Adrenal gland (tissue), 12 donors: Measurements from ENCODE around the gene PAK5. TPM values are rescaled to one million over a fixed set of nuclear protein-coding genes. Genes with fewer than 3 reads are reported as not detected.

Experiments
- DNase-seq, 7 donors: peaks; one replicate each; pipeline ENCODE4 v3.0.0-alpha.2; 2019 to 2020
- H3K27ac ChIP-seq, 5 donors: fragments of 200-600 bp; sonication (generic) in 4 of 5; 1 replicate in 3 of 5; 2 replicates in 2 of 5; pipeline versions ENCODE4 v1.5.1 to v1.8.0; 2016 to 2020; ENCODE audit warnings: mild to moderate bottlenecking in 1 of 5
- H3K27me3 ChIP-seq: fragments of 200-600 bp; 2 replicates; pipeline ENCODE4 v1.8.0; 2021
- H3K36me3 ChIP-seq, 2 donors: fragments of 200-600 bp; replicated peaks in 1 of 2; 1 replicate in 1 of 2; 2 replicates in 1 of 2; pipeline versions ENCODE4 v1.5.1 to v1.8.0; 2018 to 2022
- H3K4me1 ChIP-seq, 2 donors: fragments of 200-600 bp; replicated peaks in 1 of 2; 1 replicate in 1 of 2; 2 replicates in 1 of 2; pipeline versions ENCODE4 v1.5.1 to v1.8.0; 2018 to 2021
- H3K4me3 ChIP-seq, 4 donors: fragments of 200-600 bp; sonication (generic) in 3 of 4; one replicate each; pipeline ENCODE4 v1.5.1; 2016 to 2018
- H3K9me3 ChIP-seq, 3 donors: fragments of 200-600 bp; sonication (generic) in 1 of 3; replicated peaks in 1 of 3; 1 replicate in 2 of 3; 2 replicates in 1 of 3; pipeline versions ENCODE4 v1.5.1 to v1.8.0; 2016 to 2021
- CTCF ChIP-seq, 6 experiments: fragments of 450-650 bp in 4 of 6; fragments of 200-600 bp in 2 of 6; sonication (generic) in 1 of 6; IDR thresholded peaks; 1 replicate in 5 of 6; 2 replicates in 1 of 6; pipeline versions ENCODE4 v1.5.1 to v1.8.0; 2016 to 2021; ENCODE audit warnings: antibody characterized with exemption in 6 of 6, mild to moderate bottlenecking in 2 of 6, moderate library complexity in 1 of 6
- POLR2A ChIP-seq, 2 donors: fragments of 450-650 bp; IDR thresholded peaks; one replicate each; pipeline ENCODE4 v1.6.1; 2017; ENCODE audit warnings: antibody characterized with exemption in 2 of 2, mild to moderate bottlenecking in 2 of 2, moderate library complexity in 1 of 2
- WGBS, 4 donors: extraction: QIAGEN DNeasy Blood & Tissue Kit in 2 of 4; methylation state at CpG; one replicate each; pipeline versions ENCODE4 v1.1.5 to v1.1.7; 2013 to 2017; 5-methylcytosine and 5-hydroxymethylcytosine counted together
- intact Hi-C, 2 donors: fragments of 100-400 bp; cut with DNase I; formaldehyde crosslinking; loops; one replicate each; pipeline versions ENCODE4 v1.14.1 to v1.15.0; 2022 to 2023
- polyA plus RNA-seq, 3 donors: library from polyadenylated mRNA; stranded (reverse); fragments of 200-250 nt in 2 of 3; fragments of 350-450 nt in 1 of 3; fragmentation: Illumina TruSeq in 1 of 3; extraction: RNeasy Lipid Tissue Mini Kit (QIAGEN cat#74804) in 1 of 3; gene quantifications; one replicate each; pipeline ENCODE4 v1.2.3, GENCODE V29; 2013 to 2014
- total RNA-seq, 9 donors: library from RNA; depleted of rRNA in 4 of 9; stranded (reverse); fragments of >200 nt in 4 of 9; fragments of 120-200 nt in 1 of 9; fragmentation: NEBNext Ultra II Directional in 1 of 9; extraction: Animal tissue kit (Norgen Biotek cat#: 25700) in 1 of 9; gene quantifications; one replicate each; pipeline versions ENCODE4 v1.1.0 to v1.2.4, GENCODE V29; 2013 to 2023
- donor health status: healthy with polysubstance abuse.
- donor health status: Bipolar disorder and iron deficiency.
- donor health status: DM: yes; HTN: yes; CAD: no.
- donor health status: DM: no; HTN: no; CAD: no.
- donor health status: DM: no; HTN: no; CAD: no.
- donor health status: DM: yes; HTN: yes; CAD: no.

The PAK5 gene
- total and polyA plus RNA-seq, 12 donors = 1.2 to 17.0 (median 4.0) TPM

- no peak for DNase-seq
- Histone ChIP-seq H3K27ac (no peak overlapping the region), H3K4me3 (no peak overlapping the region), H3K36me3 (no peaks in the 10 kb centered on the region), H3K9me3 (no peaks in the 10 kb centered on the region), H3K27me3 (no peaks in the 10 kb centered on the region), H3K4me1 (no peaks in the 10 kb centered on the region)
- TF ChIP-seq POLR2A (IDR thresholded peaks at IDR 0.05) = no peak
- intact Hi-C loops = no loop called here
Observed at GRCh38 chr20:9815632-9816031, 23.2 kb downstream of the PAK5 start.

GRCh38 chr20:9810738-9811137 lies 28.1 kb downstream of the PAK5 start:
- Histone ChIP-seq H3K4me1 (no peaks in the 10 kb centered on the region), H3K9me3 (no peaks in the 10 kb centered on the region), H3K27ac (no peak overlapping the region), H3K27me3 (no peaks in the 10 kb centered on the region), H3K4me3 (no peak overlapping the region), H3K36me3 (no peaks in the 10 kb centered on the region)
- intact Hi-C loops = no loop called here
- WGBS, 4 donors = 74 to 82% (median 80%) methylated on average over 1 of the region's 1 CpG
- no peak for DNase-seq
- TF ChIP-seq POLR2A (IDR thresholded peaks at IDR 0.05) (no peak), CTCF (IDR thresholded peaks at IDR 0.05) (no peak)

GRCh38 chr20:9809271-9809670 lies 29.6 kb downstream of the PAK5 start:
- no peak overlapping the region for H3K27ac ChIP-seq
- no peaks in the 10 kb centered on the region for H3K27me3 ChIP-seq
- H3K4me3 ChIP-seq = no peak overlapping the region
- no peaks in the 10 kb centered on the region for H3K4me1 ChIP-seq
- H3K9me3 ChIP-seq = no peaks in the 10 kb centered on the region
- TF ChIP-seq POLR2A (IDR thresholded peaks at IDR 0.05) (no peak), CTCF (IDR thresholded peaks at IDR 0.05) (no peak)
- intact Hi-C loops = no loop called here
- 59 to 72% (median 67%) methylated on average over 1 of the region's 1 CpG for WGBS, 4 donors
- DNase-seq = no peak
- H3K36me3 ChIP-seq = no peaks in the 10 kb centered on the region

- 82 to 90% (median 87%) methylated on average over 1 of the region's 1 CpG for WGBS, 4 donors
- no peaks in the 10 kb centered on the region for H3K4me1 ChIP-seq
- H3K27ac ChIP-seq = no peak overlapping the region
- no peaks in the 10 kb centered on the region for H3K36me3 ChIP-seq
- no peak for TF ChIP-seq POLR2A (IDR thresholded peaks at IDR 0.05)
- no peak for TF ChIP-seq CTCF (IDR thresholded peaks at IDR 0.05)
- H3K4me3 ChIP-seq = no peak overlapping the region
- intact Hi-C loops = no loop called here
- no peak for DNase-seq
- no peaks in the 10 kb centered on the region for H3K9me3 ChIP-seq
- no peaks in the 10 kb centered on the region for H3K27me3 ChIP-seq
Observed at GRCh38 chr20:9808166-9808565, 30.7 kb downstream of the PAK5 start.

- 88 to 94% (median 90%) methylated on average over 3 of the region's 3 CpGs for WGBS, 4 donors
- no peaks in the 10 kb centered on the region for H3K36me3 ChIP-seq
- no peaks in the 10 kb centered on the region for H3K4me1 ChIP-seq
- H3K4me3 ChIP-seq = no peak overlapping the region
- no peak overlapping the region for H3K27ac ChIP-seq
- H3K27me3 ChIP-seq = no peaks in the 10 kb centered on the region
- DNase-seq = no peak
- TF ChIP-seq CTCF (IDR thresholded peaks at IDR 0.05) = no peak
- no peak for TF ChIP-seq POLR2A (IDR thresholded peaks at IDR 0.05)
- intact Hi-C loops = no loop called here
- H3K9me3 ChIP-seq = no peaks in the 10 kb centered on the region
Observed at GRCh38 chr20:9807136-9807535, 31.7 kb downstream of the PAK5 start.
